GM12878 (cell line): ENCODE data around the gene CXorf58.

Source experiments
- ETV6 ChIP-seq, 2 experiments: fragments of 450-650 bp in 1 of 2; IDR thresholded peaks in 1 of 2; conservative IDR thresholded peaks in 1 of 2; 2 replicates each; pipeline ENCODE4 v1.6.1; 2014; ENCODE audit warnings: antibody characterized with exemption in 1 of 2, borderline replicate concordance in 1 of 2, low read depth in 1 of 2, mild to moderate bottlenecking in 1 of 2, moderate library complexity in 1 of 2
- NRF1 ChIP-seq: conservative IDR thresholded peaks from 2 replicates; pipeline ENCODE4 v1.6.1; 2011; ENCODE audit warnings: mild to moderate bottlenecking, low read depth, low read length, improper control_type of control experiment
- POU2F2 ChIP-seq: IDR thresholded peaks from 3 replicates; pipeline ENCODE4 v1.6.1; 2011; ENCODE audit warnings: low read depth, mild to moderate bottlenecking, low read length, borderline replicate concordance
- TF ChIP-seq, protein P1 (sequence below): fragments of 450-650 bp; IDR thresholded peaks from 2 replicates; pipeline ENCODE4 v1.6.1; 2014; ENCODE audit warnings: mild to moderate bottlenecking
- TF ChIP-seq, protein P2 (sequence below): IDR thresholded peaks from 2 replicates; pipeline ENCODE4 v1.6.1; 2012; ENCODE audit warnings: mild to moderate bottlenecking, low read depth, low read length

DNA sequence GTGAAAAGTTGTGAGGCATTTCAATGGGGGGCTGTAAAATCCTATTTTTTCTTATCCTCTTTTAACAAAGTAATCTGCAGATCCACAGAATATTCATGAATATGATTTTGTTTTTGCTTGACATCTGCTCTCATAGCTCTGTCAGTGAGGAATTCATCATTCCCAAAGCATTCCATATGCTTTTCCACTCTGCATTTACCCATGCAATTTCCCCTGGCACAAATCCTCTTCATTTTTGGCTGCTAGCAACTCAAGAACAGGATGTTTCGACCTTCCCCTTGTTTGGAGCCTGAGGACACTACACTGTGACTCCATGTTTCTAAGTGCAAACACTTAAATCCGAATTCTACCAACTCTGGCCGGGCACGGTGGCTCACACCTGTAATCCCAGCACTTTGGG is 70.7 kb downstream of the CXorf58 start:
- TF ChIP-seq, protein P1, sequence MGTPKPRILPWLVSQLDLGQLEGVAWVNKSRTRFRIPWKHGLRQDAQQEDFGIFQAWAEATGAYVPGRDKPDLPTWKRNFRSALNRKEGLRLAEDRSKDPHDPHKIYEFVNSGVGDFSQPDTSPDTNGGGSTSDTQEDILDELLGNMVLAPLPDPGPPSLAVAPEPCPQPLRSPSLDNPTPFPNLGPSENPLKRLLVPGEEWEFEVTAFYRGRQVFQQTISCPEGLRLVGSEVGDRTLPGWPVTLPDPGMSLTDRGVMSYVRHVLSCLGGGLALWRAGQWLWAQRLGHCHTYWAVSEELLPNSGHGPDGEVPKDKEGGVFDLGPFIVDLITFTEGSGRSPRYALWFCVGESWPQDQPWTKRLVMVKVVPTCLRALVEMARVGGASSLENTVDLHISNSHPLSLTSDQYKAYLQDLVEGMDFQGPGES: no peak
- TF ChIP-seq NRF1: no peak
- no peak for TF ChIP-seq ETV6 (conservative IDR thresholded peaks at IDR 0.05 in 1 of 2, IDR thresholded peaks at IDR 0.05 in 1 of 2; ENCODE audit: borderline replicate concordance in 1 of 2, low read depth in 1 of 2)
- TF ChIP-seq, protein P2, sequence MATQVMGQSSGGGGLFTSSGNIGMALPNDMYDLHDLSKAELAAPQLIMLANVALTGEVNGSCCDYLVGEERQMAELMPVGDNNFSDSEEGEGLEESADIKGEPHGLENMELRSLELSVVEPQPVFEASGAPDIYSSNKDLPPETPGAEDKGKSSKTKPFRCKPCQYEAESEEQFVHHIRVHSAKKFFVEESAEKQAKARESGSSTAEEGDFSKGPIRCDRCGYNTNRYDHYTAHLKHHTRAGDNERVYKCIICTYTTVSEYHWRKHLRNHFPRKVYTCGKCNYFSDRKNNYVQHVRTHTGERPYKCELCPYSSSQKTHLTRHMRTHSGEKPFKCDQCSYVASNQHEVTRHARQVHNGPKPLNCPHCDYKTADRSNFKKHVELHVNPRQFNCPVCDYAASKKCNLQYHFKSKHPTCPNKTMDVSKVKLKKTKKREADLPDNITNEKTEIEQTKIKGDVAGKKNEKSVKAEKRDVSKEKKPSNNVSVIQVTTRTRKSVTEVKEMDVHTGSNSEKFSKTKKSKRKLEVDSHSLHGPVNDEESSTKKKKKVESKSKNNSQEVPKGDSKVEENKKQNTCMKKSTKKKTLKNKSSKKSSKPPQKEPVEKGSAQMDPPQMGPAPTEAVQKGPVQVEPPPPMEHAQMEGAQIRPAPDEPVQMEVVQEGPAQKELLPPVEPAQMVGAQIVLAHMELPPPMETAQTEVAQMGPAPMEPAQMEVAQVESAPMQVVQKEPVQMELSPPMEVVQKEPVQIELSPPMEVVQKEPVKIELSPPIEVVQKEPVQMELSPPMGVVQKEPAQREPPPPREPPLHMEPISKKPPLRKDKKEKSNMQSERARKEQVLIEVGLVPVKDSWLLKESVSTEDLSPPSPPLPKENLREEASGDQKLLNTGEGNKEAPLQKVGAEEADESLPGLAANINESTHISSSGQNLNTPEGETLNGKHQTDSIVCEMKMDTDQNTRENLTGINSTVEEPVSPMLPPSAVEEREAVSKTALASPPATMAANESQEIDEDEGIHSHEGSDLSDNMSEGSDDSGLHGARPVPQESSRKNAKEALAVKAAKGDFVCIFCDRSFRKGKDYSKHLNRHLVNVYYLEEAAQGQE: no peak
- no peak for TF ChIP-seq POU2F2
